ENCODE results near the gene DCDC2.
A peak's percentile ranks its signal among the peaks of the same experiment; 100 is the strongest.
"Not testable (repeated sequence)": the region's sequence is repeated elsewhere in the genome, so short reads cannot be mapped to it uniquely, and the experiment has no call there.

The DCDC2 gene

DNA sequence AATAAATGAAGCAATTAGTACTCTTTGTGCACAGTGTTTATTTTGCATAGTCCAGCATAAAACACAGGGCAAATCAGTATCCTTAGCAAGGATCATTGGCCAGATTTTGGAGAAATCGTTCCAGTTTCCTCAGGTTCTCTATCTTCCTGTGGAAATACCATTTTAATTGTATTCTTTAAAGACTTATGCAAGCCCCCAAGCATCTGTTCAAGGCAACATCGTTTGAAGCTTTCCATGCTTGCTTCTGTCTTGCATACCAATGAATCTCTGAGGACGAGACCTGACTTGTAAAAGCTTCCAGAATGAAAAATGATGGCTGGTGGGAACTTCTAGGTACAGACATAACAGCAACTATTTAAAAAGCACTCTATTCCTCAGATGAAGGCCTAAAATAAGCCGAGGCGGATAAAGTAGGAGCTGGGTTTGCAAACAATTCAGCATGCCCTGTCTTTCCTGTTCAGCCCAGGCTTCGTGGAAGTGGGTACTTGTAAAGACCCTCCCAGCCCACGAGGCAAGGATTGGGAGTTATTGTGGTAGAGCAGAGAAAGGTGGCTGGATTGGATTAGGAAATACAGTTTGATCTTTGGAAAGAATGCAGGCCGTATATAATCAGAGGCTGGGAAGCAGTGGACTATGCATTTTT, 210.2 kb downstream of the DCDC2 start:
- no peak for DNase-seq

DNA sequence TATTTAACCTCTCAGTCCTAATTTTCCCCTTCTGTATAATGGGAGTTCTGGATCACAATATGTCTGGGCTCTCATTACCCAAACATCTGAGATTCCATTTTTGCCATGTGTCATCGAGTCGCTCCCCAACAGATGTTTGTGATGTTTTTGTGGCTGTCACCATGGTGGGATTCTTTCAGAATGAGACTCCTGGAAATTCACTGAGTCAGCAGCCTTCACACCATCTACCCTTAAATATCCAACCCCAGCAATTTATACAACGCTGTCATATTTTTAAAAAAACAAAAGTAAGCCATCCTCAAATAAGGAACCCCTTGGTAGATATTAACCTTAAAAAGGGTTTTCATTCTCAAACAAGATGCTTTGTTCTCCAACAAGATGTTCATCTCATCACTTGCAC, 211.0 kb downstream of the DCDC2 start:
- no peak for DNase-seq

DNA sequence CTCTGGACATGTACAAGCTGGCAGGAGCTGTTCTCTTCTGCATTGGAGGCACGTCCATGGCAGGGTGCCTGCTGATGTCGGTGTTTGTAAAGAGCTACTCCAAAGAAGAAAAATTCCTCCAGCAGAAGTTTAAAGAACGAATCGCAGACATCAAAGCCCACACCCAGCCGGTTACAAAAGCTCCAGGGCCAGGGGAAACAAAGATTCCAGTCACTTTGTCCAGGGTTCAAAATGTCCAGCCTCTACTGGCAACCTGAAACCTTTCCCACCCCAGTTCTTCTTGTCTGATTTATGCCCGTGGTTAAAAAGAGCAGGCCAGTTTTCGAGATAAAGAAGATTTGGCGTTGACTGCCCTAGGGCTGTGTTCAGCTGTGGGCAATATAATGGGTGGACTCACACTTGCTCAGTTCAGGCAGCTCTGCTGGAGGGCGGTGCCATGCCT, 212.1 kb downstream of the DCDC2 start:
- DNase-seq = no peak

DNA sequence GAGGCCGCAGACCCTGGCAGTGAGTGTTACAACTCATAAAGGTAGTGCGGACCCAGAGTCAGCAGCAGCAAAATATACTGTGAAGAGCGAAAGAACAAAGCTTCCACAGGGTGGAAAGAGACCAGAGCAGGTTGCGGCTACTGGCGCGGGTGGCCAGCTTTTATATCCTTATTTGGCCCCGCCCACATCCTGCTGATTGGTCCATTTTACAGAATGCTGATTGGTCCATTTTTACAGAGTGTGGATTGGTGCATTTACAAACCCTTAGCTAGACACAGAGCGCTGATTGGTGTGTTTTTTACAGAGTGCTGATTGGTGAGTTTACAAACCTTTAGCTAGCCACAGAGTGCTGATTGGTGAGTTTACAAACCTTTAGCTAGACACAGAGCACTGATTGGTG, 215.1 kb downstream of the DCDC2 start:
- DNase-seq = not testable (repeated sequence)

DNA sequence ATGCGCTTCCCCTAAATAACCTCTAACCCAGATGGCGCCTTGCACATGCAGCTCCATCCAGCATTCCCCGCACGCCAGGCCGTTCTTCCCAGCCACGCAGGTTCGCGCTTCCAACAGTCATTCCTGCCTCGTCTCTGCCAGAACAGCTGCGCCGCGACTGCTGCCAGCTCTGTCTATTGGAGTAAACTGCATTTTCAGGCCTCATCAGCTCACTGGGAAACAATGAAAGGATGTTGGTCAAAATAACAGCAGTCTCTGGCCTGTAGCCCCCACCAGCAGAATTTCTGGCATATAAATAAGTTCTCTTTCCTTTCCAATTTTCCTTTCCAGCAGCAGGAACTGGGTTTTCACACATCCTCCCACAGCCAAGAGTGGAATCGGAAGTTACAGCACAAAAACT, 217.3 kb downstream of the DCDC2 start:
- no peak for DNase-seq

DNA sequence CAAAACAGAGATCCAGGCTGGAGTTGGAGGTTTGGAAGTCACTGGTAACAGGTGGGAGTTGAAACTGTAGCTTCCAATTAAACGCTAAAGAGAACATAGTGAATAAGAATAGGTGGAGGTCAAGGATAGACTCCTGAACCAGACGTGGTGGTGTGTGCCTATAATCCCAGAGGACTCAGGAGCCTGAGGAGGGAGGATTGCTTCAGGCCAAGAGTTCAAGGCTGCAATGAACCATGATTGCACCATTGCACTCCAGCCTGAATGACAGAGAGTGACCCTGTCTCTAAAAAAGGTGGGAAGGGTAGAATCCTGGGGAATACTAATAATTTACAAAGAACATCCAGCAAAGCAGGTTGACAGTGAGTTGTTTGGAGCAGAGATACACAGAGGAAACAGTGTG, 218.2 kb downstream of the DCDC2 start:
- no peak for DNase-seq

DNA sequence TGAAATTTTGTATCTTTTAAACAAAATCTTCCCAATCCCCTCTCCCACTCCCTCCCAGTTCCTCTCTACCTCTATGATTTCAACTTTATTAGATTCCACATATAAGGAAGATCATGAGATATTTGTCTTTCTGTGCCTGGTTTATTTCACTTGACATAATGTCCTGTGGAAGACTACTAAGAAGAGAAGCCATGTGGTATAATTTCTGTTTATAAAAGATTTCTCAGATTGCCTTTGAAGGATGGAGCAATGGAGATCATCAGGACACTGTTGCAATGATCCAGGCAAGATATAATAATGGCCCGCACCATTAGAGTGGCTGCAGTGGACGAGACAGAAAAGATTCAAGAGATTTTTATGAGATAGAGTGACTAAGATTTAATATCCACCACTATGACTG, 218.8 kb downstream of the DCDC2 start:
- no peak for DNase-seq

DNA sequence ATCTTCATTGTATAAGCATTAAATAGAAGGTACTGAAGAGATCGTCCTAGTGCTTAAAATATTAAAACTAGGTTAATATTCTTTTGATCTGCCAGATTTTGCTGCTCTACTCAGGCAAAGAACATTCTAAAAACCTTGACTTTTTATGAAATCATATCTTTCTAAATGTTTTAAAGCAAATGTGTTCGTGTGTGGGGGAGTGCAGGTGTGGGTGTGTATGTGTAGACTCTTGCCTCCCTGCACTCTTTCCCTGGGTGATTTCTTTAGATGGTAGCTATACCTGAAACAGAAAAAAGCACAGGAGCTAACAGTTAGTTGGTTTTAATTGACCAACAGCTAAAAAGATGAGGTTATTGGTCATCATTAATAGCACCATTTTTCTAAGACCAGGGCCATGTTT, 226.1 kb downstream of the DCDC2 start:
- DNase-seq = no peak

DNA sequence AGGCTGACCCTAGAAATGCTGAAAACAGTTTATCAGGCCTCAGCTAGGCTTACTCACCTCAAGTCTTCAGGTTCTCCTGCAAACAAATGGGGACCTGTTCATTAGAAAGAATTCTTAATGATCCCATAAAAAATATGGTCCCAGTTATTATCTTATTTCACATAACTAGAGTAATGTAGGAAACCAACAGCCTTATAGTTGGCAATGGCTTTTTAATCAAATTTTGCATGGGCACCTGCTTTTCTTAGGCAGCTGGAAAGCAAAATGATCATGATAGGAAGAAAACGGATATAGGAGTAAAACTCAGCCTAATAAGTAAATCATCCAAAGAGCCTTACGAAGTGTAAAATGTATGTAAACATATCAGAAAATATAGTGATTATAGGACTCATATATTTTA, 230.5 kb downstream of the DCDC2 start:
- no peak for DNase-seq

DNA sequence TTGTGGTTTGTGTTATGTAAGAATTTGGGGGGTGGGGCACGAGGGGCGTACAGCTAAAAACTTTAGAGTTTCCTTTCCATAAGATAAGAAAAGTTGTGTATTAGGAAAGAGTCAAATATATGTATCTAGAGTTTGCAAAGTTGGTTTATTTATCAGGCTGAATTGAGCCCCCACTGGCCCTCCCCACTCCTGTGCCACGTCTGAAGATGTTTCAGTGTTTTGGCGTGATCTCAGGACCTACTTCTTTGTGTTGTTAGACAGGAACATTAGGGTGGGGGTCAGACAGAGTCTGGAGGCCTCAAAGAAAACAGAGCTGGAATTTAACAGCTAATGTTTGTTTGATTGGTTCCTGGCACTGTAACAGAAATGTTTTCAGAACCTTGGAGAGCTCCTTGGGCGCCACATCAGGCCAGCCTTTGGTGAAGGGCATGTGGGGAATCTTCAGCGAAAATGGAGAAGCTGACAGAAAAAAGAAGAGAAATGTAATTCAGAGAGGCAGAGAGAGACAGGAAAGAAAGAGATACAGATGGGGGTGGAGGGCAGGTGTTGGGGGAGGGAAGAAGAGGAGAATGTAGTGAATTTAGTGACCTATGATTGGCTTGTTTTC, 231.2 kb downstream of the DCDC2 start:
- DNase-seq = peak; percentile 65

DNA sequence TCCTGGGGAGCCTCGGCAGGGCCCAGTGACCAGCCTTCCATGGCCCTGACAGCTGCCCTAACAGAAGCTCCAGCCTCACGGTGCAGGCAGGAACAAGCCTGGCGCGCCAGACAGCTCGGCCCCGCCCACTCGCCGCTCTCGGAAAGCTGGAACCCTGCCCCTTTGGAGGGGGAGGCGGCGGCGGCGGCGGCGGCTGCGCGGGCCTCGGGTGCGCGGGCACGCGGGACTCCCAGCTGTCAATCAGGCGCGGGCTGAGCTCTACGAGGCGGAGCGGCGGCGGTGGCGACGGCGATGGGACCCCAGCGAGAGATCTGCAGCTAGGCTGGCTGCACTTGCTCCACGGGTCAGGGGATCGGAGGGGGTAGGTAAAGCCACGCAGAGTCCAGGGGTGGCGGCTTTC, 231.9 kb downstream of the DCDC2 start, which contains the start of gene NRSN1:
Gene NRSN1, plus strand, starts transcription at position 236 of the 400 bp plus-strand sequence. CDS start 8,113 bp downstream, outside the sequence.
- DNase-seq = peak; percentile 30

DNA sequence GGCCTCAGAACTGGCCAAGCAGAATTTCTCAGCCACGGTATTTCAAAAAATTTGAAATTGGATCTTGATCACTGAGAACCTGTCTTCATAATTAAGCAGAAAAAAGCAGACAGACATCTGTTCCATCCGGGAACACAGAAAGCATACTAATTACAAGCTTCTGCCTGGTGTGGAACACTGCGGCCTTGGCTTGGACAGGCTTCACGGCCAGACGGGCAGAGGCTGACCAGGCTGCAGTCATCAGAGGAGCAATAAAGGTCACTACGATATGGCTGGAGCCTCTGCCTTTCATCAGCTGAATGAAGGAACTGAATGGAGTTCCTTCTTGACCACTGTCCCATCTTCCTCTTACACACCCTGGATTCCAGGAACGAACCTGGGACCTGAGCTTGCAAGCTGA, 235.7 kb downstream of the DCDC2 start:
- no peak for DNase-seq
